Lower lobe of right lung (tissue), 2 donors: ENCODE measurements around the gene NELFE. TPM values are rescaled to one million over a fixed set of nuclear protein-coding genes. Genes with fewer than 3 reads are reported as not detected.

Experiments
- ATAC-seq, 2 donors: fragments of 200-7000 bp; cut with Tn5 transposase; one replicate each; pipeline ENCODE4 v1.9.1; 2020 to 2022; ENCODE audit warnings: mild to moderate bottlenecking in 2 of 2, moderate library complexity in 2 of 2
- DNase-seq: peaks from one replicate; pipeline ENCODE4 v3.0.0-alpha.2; 2020
- H3K27ac ChIP-seq: fragments of 200-600 bp; one replicate; pipeline ENCODE4 v1.8.0; 2022
- H3K27me3 ChIP-seq: fragments of 200-600 bp; one replicate; pipeline ENCODE4 v1.8.0; 2022; ENCODE audit warnings: low read depth
- H3K36me3 ChIP-seq: fragments of 200-600 bp; one replicate; pipeline ENCODE4 v1.8.0; 2022; ENCODE audit warnings: mild to moderate bottlenecking
- H3K4me1 ChIP-seq: fragments of 200-600 bp; one replicate; pipeline ENCODE4 v1.8.0; 2022
- H3K4me3 ChIP-seq: fragments of 200-600 bp; one replicate; pipeline ENCODE4 v1.8.0; 2022; ENCODE audit warnings: mild to moderate bottlenecking
- H3K9me3 ChIP-seq: fragments of 200-600 bp; one replicate; pipeline ENCODE4 v1.8.0; 2022
- intact Hi-C: fragments of 100-400 bp; cut with DNase I; formaldehyde crosslinking; loops from one replicate; pipeline ENCODE4 v1.11.0; 2022
- total RNA-seq: library from RNA; stranded (reverse); fragmentation: NEBNext Ultra II Directional; extraction: Animal tissue kit (Norgen Biotek cat#: 25700); gene quantifications from one replicate; pipeline ENCODE4 v1.2.1, GENCODE V29; 2021
- TF ChIP-seq, protein P1 (sequence below): fragments of 200-600 bp; IDR thresholded peaks from one replicate; pipeline ENCODE4 v1.8.0; 2022; ENCODE audit warnings: antibody characterized with exemption, mild to moderate bottlenecking
- donor health status: DM: no; HTN: yes; CAD: no; lungs with severe emphysema.

Gene NELFE
- total RNA-seq, 1 donor from 2014 or later = 47.0 TPM

DNA sequence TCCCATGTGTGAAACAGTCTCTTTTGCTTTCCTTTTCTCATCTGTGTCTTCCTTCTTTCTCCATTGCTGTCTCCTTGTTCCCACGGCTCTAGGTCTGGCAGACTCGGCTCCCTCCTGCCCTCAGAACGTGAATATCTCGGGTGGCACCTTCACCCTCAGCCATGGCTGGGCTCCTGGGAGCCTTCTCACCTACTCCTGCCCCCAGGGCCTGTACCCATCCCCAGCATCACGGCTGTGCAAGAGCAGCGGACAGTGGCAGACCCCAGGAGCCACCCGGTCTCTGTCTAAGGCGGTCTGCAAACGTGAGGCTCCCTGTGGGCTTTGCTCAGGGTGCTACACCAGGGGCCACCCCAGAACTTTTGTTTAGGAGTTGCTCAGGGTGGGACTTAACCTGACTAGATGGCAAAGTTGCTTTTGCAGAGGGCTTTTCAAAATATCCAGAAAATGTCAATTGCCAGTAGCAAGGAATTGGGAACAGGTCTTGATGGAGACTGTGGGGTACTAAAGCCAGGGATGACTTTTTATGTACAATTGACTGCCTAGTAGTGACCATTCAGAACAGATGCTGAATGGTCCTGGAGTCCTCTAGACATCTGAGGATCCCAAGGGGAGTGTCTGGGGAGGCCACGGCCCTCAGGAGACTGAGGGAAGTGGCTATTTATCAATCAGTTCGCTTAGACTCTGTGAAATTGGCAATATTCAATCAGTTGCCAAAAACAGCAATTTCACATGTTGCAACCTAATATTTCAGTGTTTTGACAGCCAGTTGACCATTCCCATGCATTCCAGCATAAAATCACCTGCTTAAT lies 30.7 kb downstream of the NELFE start:
- peaks cover 11% of the 10 kb centered on the region for H3K4me1 ChIP-seq
- H3K9me3 ChIP-seq = no peaks in the 10 kb centered on the region
- peak overlapping the region; percentile 76 for H3K27ac ChIP-seq
- DNase-seq (no peak), ATAC-seq (peak; percentile 25 to 40)
- intact Hi-C loops = no loop called here
- no peaks in the 10 kb centered on the region for H3K27me3 ChIP-seq
- H3K36me3 ChIP-seq = no peaks in the 10 kb centered on the region
- TF ChIP-seq, protein P1, sequence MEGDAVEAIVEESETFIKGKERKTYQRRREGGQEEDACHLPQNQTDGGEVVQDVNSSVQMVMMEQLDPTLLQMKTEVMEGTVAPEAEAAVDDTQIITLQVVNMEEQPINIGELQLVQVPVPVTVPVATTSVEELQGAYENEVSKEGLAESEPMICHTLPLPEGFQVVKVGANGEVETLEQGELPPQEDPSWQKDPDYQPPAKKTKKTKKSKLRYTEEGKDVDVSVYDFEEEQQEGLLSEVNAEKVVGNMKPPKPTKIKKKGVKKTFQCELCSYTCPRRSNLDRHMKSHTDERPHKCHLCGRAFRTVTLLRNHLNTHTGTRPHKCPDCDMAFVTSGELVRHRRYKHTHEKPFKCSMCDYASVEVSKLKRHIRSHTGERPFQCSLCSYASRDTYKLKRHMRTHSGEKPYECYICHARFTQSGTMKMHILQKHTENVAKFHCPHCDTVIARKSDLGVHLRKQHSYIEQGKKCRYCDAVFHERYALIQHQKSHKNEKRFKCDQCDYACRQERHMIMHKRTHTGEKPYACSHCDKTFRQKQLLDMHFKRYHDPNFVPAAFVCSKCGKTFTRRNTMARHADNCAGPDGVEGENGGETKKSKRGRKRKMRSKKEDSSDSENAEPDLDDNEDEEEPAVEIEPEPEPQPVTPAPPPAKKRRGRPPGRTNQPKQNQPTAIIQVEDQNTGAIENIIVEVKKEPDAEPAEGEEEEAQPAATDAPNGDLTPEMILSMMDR = no peak
- H3K4me3 ChIP-seq = peak overlapping the region; percentile 58

DNA sequence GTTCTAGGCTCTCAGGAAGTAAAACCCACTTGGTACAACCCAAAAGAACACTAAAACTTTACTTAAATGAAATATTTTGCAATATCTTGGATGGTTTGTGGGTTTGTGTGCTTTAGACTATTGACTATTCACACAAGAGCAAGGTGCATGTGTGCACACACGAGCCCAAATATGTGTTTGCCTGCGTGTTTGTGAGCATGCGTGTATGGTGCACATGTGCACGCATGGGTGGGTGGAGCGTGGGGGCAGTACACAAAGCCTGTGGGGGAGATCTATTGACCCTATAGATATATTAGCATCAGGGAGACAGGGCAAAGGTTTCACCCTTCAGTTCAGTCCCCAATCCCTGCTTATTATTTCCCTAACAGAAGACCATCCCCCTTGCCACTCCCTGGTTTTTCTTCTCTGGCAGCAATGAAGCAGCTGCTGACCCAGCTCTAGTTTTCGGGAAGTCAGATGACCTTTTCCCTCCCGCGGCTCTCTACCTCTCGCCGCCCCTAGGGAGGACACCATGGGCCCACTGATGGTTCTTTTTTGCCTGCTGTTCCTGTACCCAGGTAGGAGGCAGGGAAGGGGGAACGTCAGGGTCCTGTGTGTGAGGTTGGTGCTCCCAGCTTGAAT lies 31.4 kb downstream of the NELFE start, which contains the start of gene C2:
Gene C2, plus strand, starts transcription at position 476 of the 621 bp plus-strand sequence. Its CDS starts 36 bp downstream, at position 512.
- Histone ChIP-seq H3K4me3 (peak within 1 kb of the TSS; percentile 58), H3K27ac (peak within 1 kb of the TSS; percentile 76), H3K36me3 (no peaks in the 10 kb centered on the region), H3K9me3 (no peaks in the 10 kb centered on the region), H3K27me3 (no peaks in the 10 kb centered on the region), H3K4me1 (peaks cover 11% of the 10 kb centered on the region)
- intact Hi-C loops = no loop called here
- TF ChIP-seq, protein P1 = no peak
- DNase-seq (peak; percentile 63), ATAC-seq (peak; percentile 82 to 83)

DNA sequence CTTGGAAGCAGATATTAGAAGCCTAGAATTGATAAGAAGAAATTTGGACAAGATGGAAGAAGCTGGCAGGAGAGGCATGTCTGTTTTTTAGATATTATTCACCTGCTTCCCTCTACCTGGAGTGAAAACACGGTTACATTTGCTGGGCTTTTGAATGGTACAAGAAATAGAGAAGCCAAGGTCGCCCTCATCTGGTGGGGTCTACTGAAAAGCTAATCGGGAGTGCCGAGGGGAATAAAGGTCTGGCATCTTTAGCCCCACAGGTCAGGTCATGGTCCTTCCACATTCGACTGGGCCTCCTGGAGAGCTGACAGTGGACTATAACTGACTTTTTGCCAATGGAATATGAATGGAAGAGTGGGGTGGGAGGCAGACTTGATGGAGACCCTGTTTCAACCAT lies 35.8 kb downstream of the NELFE start:
- Histone ChIP-seq H3K4me1 (peaks cover 22% of the 10 kb centered on the region), H3K4me3 (no peak overlapping the region), H3K27me3 (no peaks in the 10 kb centered on the region), H3K9me3 (no peaks in the 10 kb centered on the region), H3K27ac (no peak overlapping the region), H3K36me3 (no peaks in the 10 kb centered on the region)
- DNase-seq (no peak), ATAC-seq (no peak)
- intact Hi-C loops = no loop called here
- TF ChIP-seq, protein P1 = peak; percentile 18

DNA sequence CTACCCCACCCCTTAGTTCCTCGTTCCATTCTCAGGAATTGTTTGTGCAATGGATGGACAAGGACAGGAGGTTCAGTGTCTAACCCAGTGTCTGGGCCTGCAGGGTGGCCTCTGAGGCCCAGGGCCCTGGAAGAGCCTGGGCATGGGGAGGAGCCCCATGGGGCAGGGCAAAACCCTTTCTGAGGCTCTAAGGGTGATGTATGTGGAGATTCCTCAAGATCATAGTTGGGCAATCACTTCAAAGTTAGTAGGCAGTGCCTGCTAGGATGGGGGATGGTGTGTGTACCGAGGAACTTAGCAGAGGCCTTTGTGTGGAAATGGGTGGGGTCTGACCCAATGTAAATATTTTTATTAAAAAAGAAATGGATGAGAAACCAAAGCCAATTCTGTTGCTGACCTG lies 38.0 kb downstream of the NELFE start:
- no peak overlapping the region for H3K4me3 ChIP-seq
- peak overlapping the region; percentile 67 for H3K27ac ChIP-seq
- peaks cover 20% of the 10 kb centered on the region for H3K4me1 ChIP-seq
- intact Hi-C loops = no loop called here
- DNase-seq = no peak
- no peaks in the 10 kb centered on the region for H3K9me3 ChIP-seq
- no peaks in the 10 kb centered on the region for H3K36me3 ChIP-seq
- TF ChIP-seq, protein P1 = no peak
- ATAC-seq = peak; percentile 80 to 89
- H3K27me3 ChIP-seq = no peaks in the 10 kb centered on the region

DNA sequence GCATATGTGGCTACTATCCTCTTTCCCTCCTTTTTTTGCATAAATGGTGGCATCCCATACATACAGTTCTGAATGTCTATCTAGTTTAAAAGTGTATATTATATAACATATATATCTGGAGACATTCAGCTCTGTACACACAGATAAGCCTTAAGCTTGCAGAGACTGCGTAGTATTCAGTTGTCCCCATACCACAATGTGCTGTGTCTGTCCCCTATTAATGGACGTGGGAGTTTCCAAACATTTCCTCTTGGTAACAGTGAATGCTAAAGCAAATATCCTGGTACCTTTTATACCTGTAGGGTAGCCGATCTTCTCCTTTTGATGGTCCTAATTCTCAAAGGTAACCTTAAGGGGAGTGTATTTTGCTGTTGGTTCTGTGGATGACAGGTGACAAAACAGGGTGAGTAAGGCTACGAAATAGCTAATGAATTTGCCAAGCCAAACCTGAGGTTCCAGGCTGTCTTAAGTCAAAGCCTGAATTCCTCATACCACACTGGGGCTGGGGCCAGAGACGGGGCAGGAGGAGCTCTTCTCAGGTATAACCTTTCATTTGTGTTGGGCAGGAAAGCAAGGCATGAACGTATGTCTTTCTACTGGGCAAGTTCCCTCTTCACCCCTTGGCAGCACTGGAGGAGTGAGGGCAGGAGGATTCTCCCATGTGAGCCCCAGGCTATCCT lies 39.0 kb downstream of the NELFE start:
- Histone ChIP-seq H3K4me3 (no peak overlapping the region), H3K9me3 (no peaks in the 10 kb centered on the region), H3K27ac (peak overlapping the region; percentile 67), H3K4me1 (peaks cover 20% of the 10 kb centered on the region), H3K27me3 (no peaks in the 10 kb centered on the region), H3K36me3 (no peaks in the 10 kb centered on the region)
- ATAC-seq (no peak), DNase-seq (no peak)
- TF ChIP-seq, protein P1 = no peak
- intact Hi-C loops = no loop called here
